ENCODE data around the gene COL9A2.

COL9A2 gene

GRCh38 chr1:40318970-40319621 is 2.0 kb upstream of the COL9A2 start:
- in situ Hi-C loops (cut with MboI; ENCODE audit: low sequenced_read_pairs) = no loop called here

DNA sequence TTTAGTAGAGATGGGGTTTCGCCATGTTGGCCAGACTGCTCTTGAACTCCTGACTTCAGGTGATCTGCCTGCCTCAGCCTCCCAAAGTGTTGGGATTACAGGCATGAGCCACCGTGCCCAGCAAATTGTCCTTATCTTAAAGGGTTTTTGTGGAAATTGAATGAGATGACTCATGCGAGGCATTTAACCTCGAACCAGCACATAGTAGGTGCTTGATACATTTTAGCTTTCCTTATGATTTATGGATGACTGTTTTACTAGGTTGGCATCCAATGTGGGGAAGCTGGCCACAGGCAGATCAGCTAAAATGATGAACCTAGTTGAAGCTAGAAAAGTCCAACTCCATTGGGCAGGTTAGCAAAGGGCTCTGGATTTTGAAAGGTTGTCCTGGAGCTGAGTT is 1.4 kb upstream of the COL9A2 start:
- in situ Hi-C loops (cut with MboI; ENCODE audit: low sequenced_read_pairs) = no loop called here

DNA sequence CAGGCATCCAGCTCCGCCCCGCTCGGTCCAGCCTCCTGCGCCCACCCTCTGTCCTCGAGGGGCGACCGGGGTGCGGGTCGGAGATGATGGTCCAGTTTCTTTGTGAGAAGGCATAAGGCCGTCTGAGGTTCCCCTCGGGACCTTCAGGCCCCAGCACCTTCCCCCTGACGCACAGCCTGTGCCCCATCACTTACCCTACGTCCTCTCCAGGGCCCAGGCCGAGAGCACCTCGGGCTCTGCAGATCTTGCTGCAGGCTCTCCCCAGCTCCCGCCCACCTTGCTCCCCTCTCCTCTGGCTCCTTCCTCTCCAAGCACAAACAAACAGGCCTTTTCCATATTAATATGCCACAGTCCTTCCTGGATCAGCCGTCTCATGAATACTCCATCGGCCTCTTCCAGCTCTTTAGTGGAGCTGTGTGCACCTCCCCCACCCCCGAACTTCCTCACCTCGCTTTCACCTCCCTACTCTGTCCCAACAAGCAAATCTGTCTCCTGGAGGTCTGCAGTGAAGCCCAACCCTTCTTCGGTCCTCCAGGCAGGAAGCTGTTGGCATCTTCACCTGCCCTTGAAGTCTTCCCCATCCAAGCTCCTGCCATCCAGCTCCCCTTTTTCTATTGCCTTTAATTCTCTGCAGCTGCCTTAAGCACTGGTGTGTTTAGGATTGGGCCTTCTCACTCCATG is 448 bp upstream of the COL9A2 start:
- in situ Hi-C loops (cut with MboI; ENCODE audit: low sequenced_read_pairs) = no loop called here

DNA sequence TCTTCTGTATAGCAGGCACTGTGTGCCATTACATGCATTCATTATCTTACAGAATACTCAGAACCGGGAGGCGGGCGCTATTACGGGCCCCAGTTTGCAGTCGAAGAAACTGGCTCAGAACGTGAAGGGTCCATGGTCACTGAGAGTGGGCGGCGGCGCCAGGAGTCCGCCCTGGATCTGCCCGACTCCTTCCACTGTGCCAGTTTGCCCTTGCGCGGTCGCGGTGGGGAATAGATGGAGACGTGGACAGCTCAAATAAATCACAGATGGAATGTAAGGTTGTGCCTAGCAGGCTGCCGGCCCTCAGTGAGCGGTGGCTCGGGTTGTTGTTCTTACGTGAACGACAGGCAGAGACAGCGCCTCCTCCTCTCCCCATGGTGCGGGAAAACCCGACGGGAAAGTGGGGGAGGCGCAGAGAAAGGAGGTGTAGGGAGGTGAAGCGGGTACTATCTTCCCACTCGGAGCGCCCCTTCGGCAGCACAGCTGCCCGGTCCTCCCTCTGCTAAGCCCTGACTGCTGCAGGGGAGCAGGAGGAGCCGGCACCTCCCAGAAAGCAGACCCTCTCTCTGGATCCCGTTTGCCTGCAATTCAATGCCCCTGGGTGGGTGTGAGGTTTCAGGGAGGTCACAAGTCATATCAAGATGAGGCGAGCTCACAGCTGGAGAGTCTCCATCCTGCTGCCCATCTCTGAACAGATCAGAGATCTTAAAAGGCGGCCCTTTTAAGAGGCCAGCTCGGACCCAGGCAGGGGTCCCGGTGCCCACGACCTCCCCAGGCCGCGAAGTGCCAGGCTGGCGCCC is 1.1 kb downstream of the COL9A2 start:
- in situ Hi-C loops (cut with MboI; ENCODE audit: low sequenced_read_pairs) = no loop called here

DNA sequence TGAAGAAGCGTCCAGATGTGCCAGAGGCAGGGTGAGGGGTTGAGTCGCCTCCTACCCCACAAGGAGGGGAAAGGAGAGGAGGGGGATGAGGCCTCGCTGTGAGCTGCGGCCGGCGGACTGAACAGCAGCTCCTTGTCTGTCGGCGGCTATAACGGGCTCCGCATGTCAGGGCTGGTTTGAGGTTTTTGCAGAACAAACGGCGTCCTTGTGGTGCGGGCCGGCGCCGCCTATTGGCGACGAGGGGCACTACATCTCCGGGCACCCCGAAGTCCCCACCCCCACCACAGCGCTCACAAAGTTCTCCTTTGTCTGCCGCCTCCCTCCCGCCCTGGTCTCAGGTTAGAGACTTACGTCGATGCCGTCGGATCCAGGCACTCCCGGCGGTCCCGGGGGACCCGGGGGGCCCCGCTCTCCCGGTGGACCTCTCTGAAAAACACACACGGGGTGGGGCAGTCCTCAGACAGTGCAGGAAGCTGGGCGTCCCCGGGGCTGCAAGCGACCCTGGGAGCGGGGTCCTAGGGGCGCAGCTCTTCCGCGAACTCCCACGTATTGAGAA is 1.8 kb downstream of the COL9A2 start:
- in situ Hi-C loops (cut with MboI; ENCODE audit: low sequenced_read_pairs) = no loop called here

- in situ Hi-C loops (cut with MboI; ENCODE audit: low sequenced_read_pairs) = no loop called here
Observed at GRCh38 chr1:40314721-40315238, 2.3 kb downstream of the COL9A2 start.

GRCh38 chr1:40313958-40314720 is 2.9 kb downstream of the COL9A2 start:
- in situ Hi-C loops (cut with MboI; ENCODE audit: low sequenced_read_pairs) = no loop called here

DNA sequence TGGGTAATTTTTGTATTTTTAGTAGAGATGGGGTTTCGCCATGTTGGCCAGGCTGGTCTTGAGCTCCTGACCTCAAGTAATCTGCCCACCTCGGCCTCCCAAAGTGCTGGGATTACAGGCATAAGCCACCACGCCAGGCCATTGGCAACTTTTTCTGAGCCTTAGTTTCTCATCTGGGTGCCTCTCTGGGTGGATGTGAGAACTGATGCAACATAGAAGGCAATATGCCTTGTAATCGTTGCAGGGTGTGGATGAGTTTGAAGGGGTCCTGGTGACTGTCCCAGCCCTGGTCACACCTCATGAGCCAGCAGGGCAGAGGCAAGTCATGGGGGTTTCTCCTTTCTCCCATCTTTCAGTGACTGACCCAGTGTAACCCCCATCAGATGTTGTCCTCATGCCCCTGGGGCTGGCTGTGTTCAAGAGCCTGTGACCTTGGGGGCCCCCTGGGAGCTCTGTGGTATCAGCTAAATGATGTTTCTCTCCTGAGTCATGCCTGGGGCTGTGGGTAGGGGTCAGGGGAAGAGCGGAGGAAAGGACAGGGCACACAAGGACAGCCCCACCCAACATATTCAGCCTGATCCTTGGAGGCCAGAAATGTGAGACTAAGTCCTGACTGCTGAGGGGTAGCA is 3.6 kb downstream of the COL9A2 start:
- in situ Hi-C loops (cut with MboI; ENCODE audit: low sequenced_read_pairs) = no loop called here

DNA sequence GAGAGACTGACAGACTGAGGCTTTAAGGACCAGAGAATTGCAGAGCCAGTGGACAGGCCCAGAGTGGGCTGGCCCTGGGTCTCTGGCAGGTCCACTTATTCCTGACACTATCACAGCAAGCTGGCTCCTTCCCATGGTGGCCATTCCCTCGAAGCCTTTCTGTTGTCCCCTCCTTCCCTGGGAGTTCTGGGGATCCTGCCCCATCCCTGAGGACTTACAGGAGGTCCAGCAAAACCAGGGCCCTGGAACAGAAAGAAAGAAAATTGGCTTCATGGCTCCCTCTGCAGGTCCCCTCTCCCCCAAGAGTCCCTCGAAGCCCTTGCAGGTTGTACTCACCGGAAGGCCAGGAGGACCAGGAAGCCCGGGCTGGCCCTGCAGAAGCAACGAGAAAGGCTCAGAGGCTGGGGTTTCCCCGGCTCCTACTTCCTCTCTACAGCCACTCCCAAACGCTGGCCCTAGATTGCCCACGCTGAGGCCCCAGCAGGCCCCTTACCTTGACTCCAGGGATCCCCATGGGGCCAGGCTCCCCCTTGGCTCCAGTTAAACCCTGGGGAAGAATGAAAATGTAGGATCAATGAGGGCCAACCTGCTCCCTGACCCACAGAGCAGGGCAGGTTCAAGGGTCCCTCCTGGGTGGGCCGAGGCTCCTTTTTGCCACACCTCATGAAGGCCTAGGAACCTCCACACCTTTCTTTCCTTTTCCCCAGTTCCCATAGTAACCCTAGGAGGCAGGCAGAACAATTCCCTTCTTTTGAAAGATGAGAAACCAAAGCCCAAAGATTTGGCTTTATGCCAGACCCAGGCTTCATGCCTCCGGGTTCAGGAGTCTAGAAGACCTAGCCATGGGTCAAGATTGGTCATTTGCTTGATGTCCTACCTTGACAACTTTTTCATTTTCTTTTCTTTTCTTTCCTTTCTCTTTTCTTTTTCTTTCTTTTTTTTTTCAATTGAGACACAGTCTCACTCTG is 4.6 kb downstream of the COL9A2 start:
- in situ Hi-C loops (cut with MboI; ENCODE audit: low sequenced_read_pairs) = no loop called here

DNA sequence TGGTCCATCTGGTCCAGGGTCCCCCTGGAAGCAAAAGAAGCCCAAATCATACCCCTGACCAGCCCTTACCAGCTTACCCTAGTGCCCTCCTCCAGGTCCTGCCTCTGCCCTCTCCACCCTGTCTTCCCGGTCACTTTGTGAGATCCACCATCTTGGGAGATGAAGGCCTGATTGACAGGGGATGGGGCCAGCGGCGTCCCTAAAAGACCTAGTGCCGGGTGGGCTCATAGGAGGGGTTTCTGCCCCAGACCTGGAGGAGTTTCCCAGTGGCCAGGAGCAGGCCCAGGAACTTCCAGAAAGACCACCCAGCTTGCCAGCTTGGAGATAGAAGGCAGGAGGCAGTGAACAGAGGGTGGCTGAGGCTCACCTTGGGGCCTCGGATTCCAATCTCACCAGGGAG is 5.4 kb downstream of the COL9A2 start:
- in situ Hi-C loops (cut with MboI; ENCODE audit: low sequenced_read_pairs) = no loop called here

- in situ Hi-C loops (cut with MboI; ENCODE audit: low sequenced_read_pairs) = no loop called here
Observed at GRCh38 chr1:40310983-40311642, 6.0 kb downstream of the COL9A2 start.

GRCh38 chr1:40310129-40310461 is 7.0 kb downstream of the COL9A2 start:
- in situ Hi-C loops (cut with MboI; ENCODE audit: low sequenced_read_pairs) = no loop called here

DNA sequence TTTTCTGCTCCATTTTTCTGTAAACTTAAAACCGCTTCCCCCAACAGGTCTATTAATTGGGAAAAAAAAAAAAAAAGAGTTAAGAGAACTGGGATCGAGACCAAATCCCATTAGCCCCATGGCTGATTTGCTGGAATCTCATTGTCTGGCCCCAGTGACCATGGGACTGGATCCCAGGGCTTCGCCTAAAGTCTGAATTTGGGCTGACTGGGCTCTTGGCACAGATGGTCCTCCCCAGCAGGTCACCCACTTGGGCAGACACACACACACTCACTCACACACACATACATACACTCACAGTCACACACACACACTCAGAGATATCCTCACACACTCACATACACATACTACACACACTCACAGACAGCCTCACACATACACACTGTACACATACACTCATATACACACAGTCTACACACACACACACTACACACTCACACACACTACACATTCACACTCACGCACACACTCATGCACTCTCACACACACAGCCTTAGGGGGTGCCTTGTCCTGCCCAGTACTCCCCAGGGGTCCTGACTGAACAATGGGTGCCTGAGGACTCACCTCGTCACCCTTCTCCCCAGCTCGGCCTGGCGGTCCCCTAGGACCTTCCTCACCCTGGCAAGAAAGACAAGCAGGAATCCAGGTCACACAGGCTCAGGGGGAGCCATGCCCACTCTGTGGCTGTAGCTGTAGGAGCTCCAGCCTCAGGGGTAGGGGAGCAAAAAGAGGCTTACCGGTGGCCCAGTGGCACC is 7.5 kb downstream of the COL9A2 start:
- in situ Hi-C loops (cut with MboI; ENCODE audit: low sequenced_read_pairs) = no loop called here

- in situ Hi-C loops (cut with MboI; ENCODE audit: low sequenced_read_pairs) = no loop called here
Observed at GRCh38 chr1:40308036-40308727, 8.9 kb downstream of the COL9A2 start.

DNA sequence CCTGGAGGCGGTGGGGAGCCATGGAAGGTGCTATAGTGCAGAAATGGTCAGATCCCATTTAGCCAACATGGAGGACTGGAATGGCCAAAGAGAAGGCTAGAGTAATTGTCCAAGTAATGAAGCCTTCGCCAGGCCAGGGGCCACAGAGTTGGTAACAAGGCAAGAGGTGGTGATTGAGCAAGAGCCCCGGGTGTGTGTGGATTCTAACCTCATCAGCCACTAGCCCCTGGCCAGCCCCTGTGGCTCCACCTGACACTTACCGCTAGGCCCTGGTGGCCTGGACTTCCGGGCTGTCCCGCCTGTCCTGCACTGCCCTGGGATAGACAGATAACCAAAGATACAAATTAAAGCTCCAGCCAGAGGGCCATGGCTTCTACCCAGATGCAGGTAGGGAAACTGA is 9.9 kb downstream of the COL9A2 start:
- in situ Hi-C loops (cut with MboI; ENCODE audit: low sequenced_read_pairs) = no loop called here

DNA sequence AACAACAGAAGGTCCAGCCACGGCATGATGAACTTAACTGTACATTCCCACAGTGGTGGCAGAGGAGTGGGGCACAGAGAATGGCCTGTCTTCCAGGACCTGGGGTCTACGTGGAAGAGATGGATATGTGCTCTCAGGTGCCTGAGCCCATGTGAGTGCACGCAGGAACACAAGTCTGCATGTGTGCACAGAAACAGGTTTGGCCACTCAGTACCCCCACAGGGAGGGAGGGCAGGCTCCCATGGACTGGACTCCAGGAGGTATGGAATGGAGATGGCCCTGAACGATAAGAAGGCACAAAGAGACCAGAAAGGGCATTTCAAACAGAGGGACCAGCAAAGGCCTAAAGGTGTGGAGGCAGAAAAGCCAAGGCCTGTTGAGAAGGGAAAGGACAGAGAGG is 10.8 kb downstream of the COL9A2 start:
- in situ Hi-C loops (cut with MboI; ENCODE audit: low sequenced_read_pairs) = no loop called here

DNA sequence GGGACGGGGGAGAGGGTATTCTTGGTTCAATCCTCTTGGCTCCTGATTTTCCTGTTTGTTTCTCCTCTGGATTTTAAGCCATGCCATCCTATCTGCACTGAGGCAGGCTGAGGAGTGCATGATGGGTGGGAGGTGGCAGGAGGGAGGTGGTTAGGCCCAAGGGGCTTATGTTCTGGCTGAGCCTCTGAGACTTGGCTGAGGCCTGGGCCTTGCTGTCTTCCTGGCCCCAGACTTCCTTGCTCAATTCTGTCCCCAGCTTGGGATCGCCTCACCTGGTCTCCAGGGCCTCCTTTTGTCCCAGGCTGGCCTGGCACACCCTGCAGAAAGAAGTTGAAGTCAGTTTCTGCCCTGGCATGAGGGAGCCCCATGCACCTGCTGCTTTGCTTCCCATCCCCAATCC is 11.2 kb downstream of the COL9A2 start:
- in situ Hi-C loops (cut with MboI; ENCODE audit: low sequenced_read_pairs) = no loop called here

Data from HL-60/S4 treated with retinoic acid at 250 ng/mL for 4 days and 3 days (cell line).